Activated naive CD8-positive, alpha-beta T cell treated with anti-CD3 and anti-CD28 coated beads, Interleukin-2, amount 10 ng/mL, durations not matched to agents 7 days and 5 days (primary cell): ENCODE measurements around the gene MAGI1. TPM values are rescaled to one million over a fixed set of nuclear protein-coding genes. Genes with fewer than 3 reads are reported as not detected.
"Not testable (repeated sequence)": the region's sequence is repeated elsewhere in the genome, so short reads cannot be mapped to it uniquely, and the experiment has no call there.

ENCODE experiments used
- ATAC-seq: fragments of 150-1000 bp; cut with Tn5 transposase; one replicate; pipeline ENCODE4 v1.10.0; 2021; ENCODE audit warnings: low read depth, moderate library complexity
- POLR2A ChIA-PET: fragments of 350-600 bp; sonication (Branson Sonifier 250); formaldehyde crosslinking; loops from one replicate; lab custom pipeline; 2021; ENCODE audit warnings: antibody characterized with exemption; lab: Charles Lee
- DNase-seq: peaks from one replicate; pipeline ENCODE4 v3.0.0; 2021
- H3K27ac Mint-ChIP-seq: one replicate; pipeline ENCODE4 v1.8.0; 2022; ENCODE audit warnings: mild to moderate bottlenecking, mixed read lengths
- H3K27me3 Mint-ChIP-seq: one replicate; pipeline ENCODE4 v1.8.0; 2022; ENCODE audit warnings: mild to moderate bottlenecking, moderate library complexity, mixed read lengths
- H3K36me3 Mint-ChIP-seq: one replicate; pipeline ENCODE4 v1.8.0; 2021; ENCODE audit warnings: mild to moderate bottlenecking, mixed read lengths
- H3K4me1 Mint-ChIP-seq: one replicate; pipeline ENCODE4 v1.8.0; 2021; ENCODE audit warnings: mixed read lengths
- H3K4me3 Mint-ChIP-seq: one replicate; pipeline ENCODE4 v1.8.0; 2022; ENCODE audit warnings: mild to moderate bottlenecking, moderate library complexity, mixed read lengths
- H3K9me3 Mint-ChIP-seq: one replicate; pipeline ENCODE4 v1.8.0; 2021; ENCODE audit warnings: mixed read lengths
- total RNA-seq, 2 experiments: library from RNA; stranded (reverse); gene quantifications; one replicate each; pipeline ENCODE4 v1.2.3, GENCODE V29; 2021

The MAGI1 gene
- total RNA-seq, 2 experiments from 2014 or later = not detected

GRCh38 chr3:65730449-65730848 lies 308.3 kb downstream of the MAGI1 start:
- DNase-seq = no peak
- Mint-ChIP-seq H3K4me1 (no peaks in the 10 kb centered on the region), H3K4me3 (no peak overlapping the region), H3K36me3 (no peaks in the 10 kb centered on the region), H3K9me3 (no peaks in the 10 kb centered on the region), H3K27ac (no peak overlapping the region), H3K27me3 (no peaks in the 10 kb centered on the region)
- POLR2A ChIA-PET = no interaction called here
- ATAC-seq = no peak

GRCh38 chr3:65729973-65730372 lies 308.7 kb downstream of the MAGI1 start:
- H3K36me3 Mint-ChIP-seq = no peaks in the 10 kb centered on the region
- H3K4me1 Mint-ChIP-seq = no peaks in the 10 kb centered on the region
- no peaks in the 10 kb centered on the region for H3K27me3 Mint-ChIP-seq
- H3K27ac Mint-ChIP-seq = no peak overlapping the region
- POLR2A ChIA-PET = no interaction called here
- no peaks in the 10 kb centered on the region for H3K9me3 Mint-ChIP-seq
- H3K4me3 Mint-ChIP-seq = no peak overlapping the region
- no peak for ATAC-seq
- no peak for DNase-seq

GRCh38 chr3:65729555-65729954 lies 309.2 kb downstream of the MAGI1 start:
- H3K27me3 Mint-ChIP-seq = no peaks in the 10 kb centered on the region
- H3K4me3 Mint-ChIP-seq = no peak overlapping the region

GRCh38 chr3:65728138-65728537 lies 310.6 kb downstream of the MAGI1 start:
- Mint-ChIP-seq H3K4me1 (no peaks in the 10 kb centered on the region), H3K4me3 (no peak overlapping the region), H3K9me3 (no peaks in the 10 kb centered on the region), H3K27ac (no peak overlapping the region), H3K36me3 (no peaks in the 10 kb centered on the region), H3K27me3 (no peaks in the 10 kb centered on the region)
- DNase-seq (no peak), ATAC-seq (no peak)
- POLR2A ChIA-PET = no interaction called here

More at GRCh38 chr3:65729555-65729954, 309.2 kb downstream of the MAGI1 start:
- Mint-ChIP-seq H3K27ac (no peak overlapping the region), H3K4me1 (no peaks in the 10 kb centered on the region), H3K36me3 (no peaks in the 10 kb centered on the region), H3K9me3 (no peaks in the 10 kb centered on the region)
- ATAC-seq (no peak), DNase-seq (no peak)
- POLR2A ChIA-PET = no interaction called here

- no peaks in the 10 kb centered on the region for H3K36me3 Mint-ChIP-seq
Observed at GRCh38 chr3:65723985-65724384, 314.7 kb downstream of the MAGI1 start.

GRCh38 chr3:65723011-65723410 lies 315.7 kb downstream of the MAGI1 start:
- no peak for ATAC-seq
- POLR2A ChIA-PET = no interaction called here

More at GRCh38 chr3:65723985-65724384, 314.7 kb downstream of the MAGI1 start:
- POLR2A ChIA-PET = no interaction called here
- H3K4me1 Mint-ChIP-seq = no peaks in the 10 kb centered on the region
- H3K4me3 Mint-ChIP-seq = no peak overlapping the region
- H3K9me3 Mint-ChIP-seq = no peaks in the 10 kb centered on the region
- H3K27me3 Mint-ChIP-seq = no peaks in the 10 kb centered on the region
- H3K27ac Mint-ChIP-seq = no peak overlapping the region
- ATAC-seq (no peak), DNase-seq (no peak)

GRCh38 chr3:65720989-65721737 lies 317.6 kb downstream of the MAGI1 start:
- Mint-ChIP-seq H3K9me3 (no peaks in the 10 kb centered on the region), H3K36me3 (no peaks in the 10 kb centered on the region), H3K27me3 (no peaks in the 10 kb centered on the region), H3K27ac (no peak overlapping the region), H3K4me1 (no peaks in the 10 kb centered on the region), H3K4me3 (no peak overlapping the region)
- POLR2A ChIA-PET = no interaction called here
- no peak for ATAC-seq
- DNase-seq = no peak

More at GRCh38 chr3:65723011-65723410, 315.7 kb downstream of the MAGI1 start:
- Mint-ChIP-seq H3K4me3 (no peak overlapping the region), H3K9me3 (no peaks in the 10 kb centered on the region), H3K27ac (no peak overlapping the region), H3K36me3 (no peaks in the 10 kb centered on the region), H3K4me1 (no peaks in the 10 kb centered on the region), H3K27me3 (no peaks in the 10 kb centered on the region)
- no peak for DNase-seq

- H3K27ac Mint-ChIP-seq, H3K4me1 Mint-ChIP-seq, H3K4me3 Mint-ChIP-seq, ATAC-seq, H3K27me3 Mint-ChIP-seq, H3K36me3 Mint-ChIP-seq, DNase-seq, H3K9me3 Mint-ChIP-seq, POLR2A ChIA-PET: not testable (repeated sequence)
Observed at GRCh38 chr3:65719639-65720038, 319.1 kb downstream of the MAGI1 start.

- H3K9me3 Mint-ChIP-seq = no peaks in the 10 kb centered on the region
- no peak overlapping the region for H3K27ac Mint-ChIP-seq
- no peak overlapping the region for H3K4me3 Mint-ChIP-seq
- ATAC-seq (no peak), DNase-seq (no peak)
- H3K27me3 Mint-ChIP-seq = no peaks in the 10 kb centered on the region
- POLR2A ChIA-PET = no interaction called here
- no peaks in the 10 kb centered on the region for H3K4me1 Mint-ChIP-seq
- H3K36me3 Mint-ChIP-seq = no peaks in the 10 kb centered on the region
Observed at GRCh38 chr3:65717676-65718346, 320.9 kb downstream of the MAGI1 start.

- H3K36me3 Mint-ChIP-seq = no peaks in the 10 kb centered on the region
- DNase-seq (no peak), ATAC-seq (no peak)
- H3K9me3 Mint-ChIP-seq = no peaks in the 10 kb centered on the region
- no peak overlapping the region for H3K27ac Mint-ChIP-seq
- no peaks in the 10 kb centered on the region for H3K4me1 Mint-ChIP-seq
- no peaks in the 10 kb centered on the region for H3K27me3 Mint-ChIP-seq
- H3K4me3 Mint-ChIP-seq = no peak overlapping the region
- POLR2A ChIA-PET = no interaction called here
Observed at GRCh38 chr3:65716071-65716751, 322.5 kb downstream of the MAGI1 start.

GRCh38 chr3:65714134-65714533 lies 324.6 kb downstream of the MAGI1 start:
- H3K27ac Mint-ChIP-seq = no peak overlapping the region
- POLR2A ChIA-PET = no interaction called here
- no peaks in the 10 kb centered on the region for H3K9me3 Mint-ChIP-seq
- DNase-seq = no peak
- no peak for ATAC-seq
- H3K36me3 Mint-ChIP-seq = no peaks in the 10 kb centered on the region
- no peaks in the 10 kb centered on the region for H3K4me1 Mint-ChIP-seq
- no peak overlapping the region for H3K4me3 Mint-ChIP-seq
- H3K27me3 Mint-ChIP-seq = no peaks in the 10 kb centered on the region

GRCh38 chr3:65713016-65713415 lies 325.7 kb downstream of the MAGI1 start:
- no peak for DNase-seq
- H3K27me3 Mint-ChIP-seq = no peaks in the 10 kb centered on the region
- H3K36me3 Mint-ChIP-seq = no peaks in the 10 kb centered on the region
- POLR2A ChIA-PET = no interaction called here
- no peak for ATAC-seq
- H3K4me1 Mint-ChIP-seq = no peaks in the 10 kb centered on the region
- no peaks in the 10 kb centered on the region for H3K9me3 Mint-ChIP-seq
- no peak overlapping the region for H3K27ac Mint-ChIP-seq
- H3K4me3 Mint-ChIP-seq = no peak overlapping the region

- no peak for DNase-seq
- ATAC-seq = no peak
- Mint-ChIP-seq H3K9me3 (no peaks in the 10 kb centered on the region), H3K36me3 (no peaks in the 10 kb centered on the region), H3K4me3 (no peak overlapping the region), H3K27ac (no peak overlapping the region), H3K4me1 (no peaks in the 10 kb centered on the region), H3K27me3 (no peaks in the 10 kb centered on the region)
- POLR2A ChIA-PET = no interaction called here
Observed at GRCh38 chr3:65712140-65712539, 326.6 kb downstream of the MAGI1 start.
